Measurements from ENCODE around the gene PMF1.

The PMF1 gene

GRCh38 chr1:156259805-156260204, 47.0 kb downstream of the PMF1 start:
- TF ChIP-seq, protein P1, sequence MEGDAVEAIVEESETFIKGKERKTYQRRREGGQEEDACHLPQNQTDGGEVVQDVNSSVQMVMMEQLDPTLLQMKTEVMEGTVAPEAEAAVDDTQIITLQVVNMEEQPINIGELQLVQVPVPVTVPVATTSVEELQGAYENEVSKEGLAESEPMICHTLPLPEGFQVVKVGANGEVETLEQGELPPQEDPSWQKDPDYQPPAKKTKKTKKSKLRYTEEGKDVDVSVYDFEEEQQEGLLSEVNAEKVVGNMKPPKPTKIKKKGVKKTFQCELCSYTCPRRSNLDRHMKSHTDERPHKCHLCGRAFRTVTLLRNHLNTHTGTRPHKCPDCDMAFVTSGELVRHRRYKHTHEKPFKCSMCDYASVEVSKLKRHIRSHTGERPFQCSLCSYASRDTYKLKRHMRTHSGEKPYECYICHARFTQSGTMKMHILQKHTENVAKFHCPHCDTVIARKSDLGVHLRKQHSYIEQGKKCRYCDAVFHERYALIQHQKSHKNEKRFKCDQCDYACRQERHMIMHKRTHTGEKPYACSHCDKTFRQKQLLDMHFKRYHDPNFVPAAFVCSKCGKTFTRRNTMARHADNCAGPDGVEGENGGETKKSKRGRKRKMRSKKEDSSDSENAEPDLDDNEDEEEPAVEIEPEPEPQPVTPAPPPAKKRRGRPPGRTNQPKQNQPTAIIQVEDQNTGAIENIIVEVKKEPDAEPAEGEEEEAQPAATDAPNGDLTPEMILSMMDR (IDR thresholded peaks at IDR 0.05; ENCODE audit: low read depth, low read length): no peak
- no peak overlapping the region for H3K4me3 ChIP-seq (ENCODE audit: low read depth, low read length)

DNA sequence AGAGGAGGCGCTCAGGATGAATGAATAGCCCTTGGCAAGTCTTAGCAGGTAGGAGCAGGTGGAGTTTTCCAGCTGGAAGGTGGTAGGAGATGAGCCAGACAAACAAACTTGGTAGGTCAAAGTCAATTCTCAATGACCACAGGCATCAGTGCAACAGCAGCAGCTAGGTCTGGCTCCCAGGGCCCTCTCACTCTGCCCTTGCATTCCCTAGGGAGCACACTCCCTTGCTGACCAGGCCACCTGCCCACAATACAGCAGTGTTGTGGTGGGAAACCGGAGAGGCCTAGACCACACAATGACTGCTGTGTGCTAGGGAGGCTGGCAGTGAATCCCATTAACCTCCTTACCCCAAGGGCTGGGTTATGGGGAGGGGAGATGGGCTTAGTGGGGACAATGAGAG, 48.1 kb downstream of the PMF1 start:
- H3K4me3 ChIP-seq (ENCODE audit: low read depth, low read length): no peak overlapping the region

GRCh38 chr1:156262461-156263287, 49.9 kb downstream of the PMF1 start:
- TF ChIP-seq, protein P1 (IDR thresholded peaks at IDR 0.05; ENCODE audit: low read depth, low read length): no peak
- no peak overlapping the region for H3K4me3 ChIP-seq (ENCODE audit: low read depth, low read length)

More for the DNA sequence above, 48.1 kb downstream of the PMF1 start:
- TF ChIP-seq, protein P1 (IDR thresholded peaks at IDR 0.05; ENCODE audit: low read depth, low read length): no peak

GRCh38 chr1:156263288-156263655, 50.5 kb downstream of the PMF1 start:
- H3K4me3 ChIP-seq (ENCODE audit: low read depth, low read length): no peak overlapping the region
- TF ChIP-seq, protein P1 (IDR thresholded peaks at IDR 0.05; ENCODE audit: low read depth, low read length): no peak

GRCh38 chr1:156266051-156266450, 53.2 kb downstream of the PMF1 start:
- TF ChIP-seq, protein P1 (IDR thresholded peaks at IDR 0.05; ENCODE audit: low read depth, low read length): no peak

DNA sequence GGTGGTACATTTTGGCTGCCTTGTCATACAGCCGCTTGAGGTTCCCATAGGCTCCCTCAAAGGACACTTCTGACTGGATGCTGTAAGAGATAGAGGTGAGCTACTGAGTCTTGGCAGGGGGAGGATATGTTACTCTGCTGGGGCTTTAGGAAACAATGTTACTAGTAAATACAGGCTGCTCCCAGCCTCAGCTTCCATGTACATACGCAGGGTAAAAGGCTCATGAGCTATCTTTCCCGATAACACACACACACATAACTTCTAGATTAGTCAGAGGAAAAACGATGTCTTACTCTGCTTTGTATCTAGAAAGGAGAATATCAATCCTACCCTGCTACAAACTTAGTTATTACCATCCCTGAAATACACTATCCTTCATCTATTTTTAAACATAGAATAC, 55.5 kb downstream of the PMF1 start:
- TF ChIP-seq, protein P1 (IDR thresholded peaks at IDR 0.05; ENCODE audit: low read depth, low read length): no peak
- no peak overlapping the region for H3K4me3 ChIP-seq (ENCODE audit: low read depth, low read length)

More at GRCh38 chr1:156266051-156266450, 53.2 kb downstream of the PMF1 start:
- no peak overlapping the region for H3K4me3 ChIP-seq (ENCODE audit: low read depth, low read length)

DNA sequence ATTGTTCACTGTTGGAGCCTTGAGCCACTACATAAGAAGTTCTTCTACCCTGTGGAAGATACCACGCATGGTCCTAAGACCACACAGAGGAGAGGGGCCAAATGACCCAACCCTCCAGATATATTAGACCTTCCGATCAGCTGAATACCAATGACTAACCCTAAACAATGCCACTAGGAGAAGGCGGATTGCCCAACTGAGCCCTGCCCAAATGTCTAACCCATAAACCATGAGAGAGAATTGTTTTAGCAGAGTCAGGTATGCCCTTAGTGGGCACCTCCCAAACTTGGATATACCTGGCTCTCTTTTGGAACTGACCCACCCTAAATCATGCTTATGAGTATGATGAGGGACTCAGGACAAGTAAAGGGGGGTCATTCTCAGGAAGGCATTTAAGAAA, 57.5 kb downstream of the PMF1 start:
- H3K4me3 ChIP-seq (ENCODE audit: low read depth, low read length): no peak overlapping the region
- TF ChIP-seq, protein P1 (IDR thresholded peaks at IDR 0.05; ENCODE audit: low read depth, low read length): no peak

Measured in WI38 (cell line).